IMR-90 (cell line): ENCODE measurements around the gene ZNF778. TPM values are rescaled to one million over a fixed set of nuclear protein-coding genes. Genes with fewer than 3 reads are reported as not detected.

Source experiments
- ATAC-seq: fragments of 200-7000 bp; cut with Tn5 transposase; 2 replicates; pipeline ENCODE4 v1.9.1; 2020; ENCODE audit warnings: low read depth, mild to moderate bottlenecking, moderate library complexity
- BruUV-seq: library from RNA; stranded (reverse); fragments of 400-500 nt; replicated peaks from 2 replicates; lab custom pipeline; 2021; lab: Mats Ljungman, UMichigan
- CTCF ChIA-PET: fragments of 300-600 bp; formaldehyde crosslinking; extraction: SDS; loops from one replicate; lab custom pipeline; 2021; ENCODE audit warnings: antibody characterized with exemption; lab: Yijun Ruan, JAX
- POLR2A ChIA-PET: fragments of 300-600 bp; sonication (Branson Sonifier 250); formaldehyde crosslinking; loops from one replicate; lab custom pipeline; 2022; ENCODE audit warnings: antibody characterized with exemption; ENCODE audit not compliant: unreplicated experiment; lab: Charles Lee
- DNase-seq: peaks from one replicate; pipeline ENCODE4 v3.0.0; 2013
- H2AFZ ChIP-seq: replicated peaks from 2 replicates; pipeline ENCODE3; 2013; ENCODE audit warnings: low read length, mild to moderate bottlenecking; ENCODE audit not compliant: poor library complexity
- H2AK5ac ChIP-seq: 2 replicates; pipeline ENCODE4 v1.6.1; 2013; ENCODE audit warnings: low read depth, low read length, inconsistent platforms
- H2AK9ac ChIP-seq: replicated peaks from 2 replicates; pipeline ENCODE3; 2013; ENCODE audit warnings: mild to moderate bottlenecking, low read depth, low read length, moderate library complexity; ENCODE audit not compliant: poor library complexity
- H2BK120ac ChIP-seq: 2 replicates; pipeline ENCODE4 v1.6.1; 2013; ENCODE audit warnings: low read depth, low read length, inconsistent platforms
- H2BK15ac ChIP-seq: 3 replicates; pipeline ENCODE4 v1.6.1; 2013; ENCODE audit warnings: low read depth, low read length, inconsistent platforms
- H2BK20ac ChIP-seq: 2 replicates; pipeline ENCODE4 v1.6.1; 2013; ENCODE audit warnings: low read depth, mild to moderate bottlenecking, inconsistent platforms, low read length, moderate library complexity
- H2BK5ac ChIP-seq: 2 replicates; pipeline ENCODE4 v1.6.1; 2013; ENCODE audit warnings: mild to moderate bottlenecking, low read depth, low read length, inconsistent platforms; ENCODE audit not compliant: poor library complexity, severe bottlenecking
- H3K14ac ChIP-seq: replicated peaks from 2 replicates; pipeline ENCODE4 v1.6.1; 2013; ENCODE audit warnings: low read depth, low read length, inconsistent platforms
- H3K18ac ChIP-seq: 2 replicates; pipeline ENCODE4 v1.6.1; 2013; ENCODE audit warnings: low read depth, low read length, control low read depth
- H3K23ac ChIP-seq: 2 replicates; pipeline ENCODE4 v1.6.1; 2013; ENCODE audit warnings: low read depth, low read length, inconsistent platforms
- H3K27ac ChIP-seq: 2 replicates; pipeline ENCODE4 v1.5.1; 2013; ENCODE audit warnings: mild to moderate bottlenecking, control low read depth, low read length; ENCODE audit not compliant: insufficient read depth
- H3K27me3 ChIP-seq: 2 replicates; pipeline ENCODE4 v1.6.1; 2013; ENCODE audit warnings: low read length; ENCODE audit not compliant: control insufficient read depth, insufficient read depth
- H3K36me3 ChIP-seq: 2 replicates; pipeline ENCODE4 v1.6.1; 2013; ENCODE audit warnings: low read length, mixed read lengths; ENCODE audit not compliant: control insufficient read depth, insufficient read depth
- H3K4ac ChIP-seq: 2 replicates; pipeline ENCODE4 v1.6.1; 2013; ENCODE audit warnings: low read depth, low read length, inconsistent platforms
- H3K4me1 ChIP-seq: 2 replicates; pipeline ENCODE4 v1.6.1; 2013; ENCODE audit warnings: low read length, mixed read lengths; ENCODE audit not compliant: control insufficient read depth, insufficient read depth
- H3K4me2 ChIP-seq: 2 replicates; pipeline ENCODE4 v1.6.1; 2013; ENCODE audit warnings: low read depth, mild to moderate bottlenecking, control low read depth, low read length, moderate library complexity
- H3K4me3 ChIP-seq: 2 replicates; pipeline ENCODE4 v1.5.1; 2013; ENCODE audit warnings: low read depth, mild to moderate bottlenecking, control low read depth, low read length, moderate library complexity; ENCODE audit not compliant: insufficient read depth
- H3K56ac ChIP-seq: 2 replicates; pipeline ENCODE4 v1.6.1; 2013; ENCODE audit warnings: low read length, inconsistent platforms; ENCODE audit not compliant: insufficient read depth; ENCODE audit errors: extremely low read depth
- H3K79me1 ChIP-seq, 2 experiments: 2 replicates each; pipeline ENCODE4 v1.6.1; 2013; ENCODE audit warnings: low read length in 2 of 2, inconsistent platforms in 1 of 2, low read depth in 1 of 2
- H3K9ac ChIP-seq: 2 replicates; pipeline ENCODE4 v1.6.1; 2013; ENCODE audit warnings: low read depth, low read length, control low read depth
- H3K9me1 ChIP-seq: 2 replicates; pipeline ENCODE4 v1.6.1; 2013; ENCODE audit warnings: low read length, inconsistent platforms; ENCODE audit not compliant: insufficient read depth
- H3K9me3 ChIP-seq: 2 replicates; pipeline ENCODE4 v1.6.1; 2013; ENCODE audit warnings: low read length; ENCODE audit not compliant: control insufficient read depth, insufficient read depth
- H4K20me1 ChIP-seq: 2 replicates; pipeline ENCODE4 v1.6.1; 2013; ENCODE audit warnings: low read length, inconsistent platforms; ENCODE audit not compliant: insufficient read depth
- H4K5ac ChIP-seq: 2 replicates; pipeline ENCODE4 v1.6.1; 2013; ENCODE audit warnings: mild to moderate bottlenecking, low read depth, low read length, control low read depth
- H4K8ac ChIP-seq, 2 experiments: 2 replicates each; pipeline ENCODE4 v1.6.1; 2013; ENCODE audit warnings: low read depth in 2 of 2, low read length in 2 of 2, control low read depth in 1 of 2, inconsistent platforms in 1 of 2
- H4K91ac ChIP-seq: 2 replicates; pipeline ENCODE4 v1.6.1; 2013; ENCODE audit warnings: low read depth, low read length, inconsistent platforms; ENCODE audit not compliant: insufficient read depth
- BHLHE40 ChIP-seq: fragments of 150-350 bp; IDR thresholded peaks from 2 replicates; pipeline ENCODE4 v1.6.1; 2016; ENCODE audit warnings: mild to moderate bottlenecking, low read depth, low read length
- CEBPB ChIP-seq: IDR thresholded peaks from 2 replicates; pipeline ENCODE4 v1.6.1; 2012; ENCODE audit warnings: low read depth, low read length, improper control_type of control experiment
- CHD1 ChIP-seq: IDR thresholded peaks from 2 replicates; pipeline ENCODE4 v1.6.1; 2012; ENCODE audit warnings: low read depth, low read length, improper control_type of control experiment
- ELK1 ChIP-seq: fragments of 150-350 bp; IDR thresholded peaks from 2 replicates; pipeline ENCODE4 v1.6.1; 2016; ENCODE audit warnings: low read depth, mild to moderate bottlenecking, low read length, moderate library complexity, borderline replicate concordance
- FOS ChIP-seq: fragments of 150-350 bp; IDR thresholded peaks from 2 replicates; pipeline ENCODE4 v1.6.1; 2016; ENCODE audit warnings: low read depth, low read length
- MAFK ChIP-seq: IDR thresholded peaks from 2 replicates; pipeline ENCODE4 v1.6.1; 2012; ENCODE audit warnings: low read depth, low read length, improper control_type of control experiment
- MAZ ChIP-seq: IDR thresholded peaks from 2 replicates; pipeline ENCODE4 v1.6.1; 2012; ENCODE audit warnings: low read depth, mild to moderate bottlenecking, low read length, improper control_type of control experiment, moderate library complexity, borderline replicate concordance
- MXI1 ChIP-seq: IDR thresholded peaks from 2 replicates; pipeline ENCODE4 v1.6.1; 2012; ENCODE audit warnings: low read depth, mild to moderate bottlenecking, low read length, moderate library complexity, borderline replicate concordance
- NFE2L2 ChIP-seq: fragments of 150-350 bp; IDR thresholded peaks from 2 replicates; pipeline ENCODE4 v1.6.1; 2016; ENCODE audit warnings: low read depth, mild to moderate bottlenecking, low read length
- POLR2A ChIP-seq: IDR thresholded peaks from 2 replicates; pipeline ENCODE4 v1.6.1; 2012; ENCODE audit warnings: mild to moderate bottlenecking, low read depth, low read length
- RAD21 ChIP-seq: IDR thresholded peaks from 2 replicates; pipeline ENCODE4 v1.6.1; 2012; ENCODE audit warnings: low read length, improper control_type of control experiment
- RCOR1 ChIP-seq: IDR thresholded peaks from 2 replicates; pipeline ENCODE4 v1.6.1; 2012; ENCODE audit warnings: mild to moderate bottlenecking, low read length, improper control_type of control experiment; ENCODE audit not compliant: insufficient replicate concordance
- RFX5 ChIP-seq: IDR thresholded peaks from 2 replicates; pipeline ENCODE4 v1.8.0; 2012; ENCODE audit warnings: low read depth, mild to moderate bottlenecking, low read length, moderate library complexity
- SMC3 ChIP-seq: fragments of 150-350 bp; IDR thresholded peaks from 2 replicates; pipeline ENCODE4 v1.6.1; 2016; ENCODE audit warnings: low read depth, mild to moderate bottlenecking, antibody characterized with exemption, low read length, moderate library complexity
- WGBS, 2 experiments: methylation state at CpG; one replicate each; pipeline versions ENCODE4 v1.1.5 to v1.1.7; 2013; ENCODE audit warnings: missing lambda C conversion rate in 2 of 2; ENCODE audit not compliant: insufficient read length in 1 of 2; ENCODE audit errors: extremely low coverage in 2 of 2; 5-methylcytosine and 5-hydroxymethylcytosine counted together
- dilution Hi-C: fragments of 300-500 bp; cut with HindIII; formaldehyde crosslinking; loops from one replicate; pipeline ENCODE4 v1.14.3; 2018; ENCODE audit warnings: low sequenced_read_pairs; ENCODE audit not compliant: unreplicated experiment
- in situ Hi-C: fragments of 300-500 bp; cut with MboI; formaldehyde crosslinking; loops from 3 replicates; pipeline ENCODE4 v1.14.3; 2019; ENCODE audit warnings: low sequenced_read_pairs, inconsistent platforms, mixed read lengths
- intact Hi-C: fragments of 100-400 bp; cut with micrococcal nuclease; formaldehyde crosslinking; loops from 2 replicates; pipeline ENCODE4 v1.10.0; 2022
- polyA plus RNA-seq, 3 experiments: library from polyadenylated mRNA; depleted of rRNA; stranded (reverse); fragments of >200 nt; gene quantifications; 2 replicates each; pipeline ENCODE4 v1.2.3, GENCODE V29; 2012; ENCODE audit warnings: low replicate concordance in 1 of 3
- total RNA-seq: library from RNA; depleted of rRNA; stranded (reverse); fragments of >200 nt; gene quantifications from 2 replicates; pipeline ENCODE4 v1.2.3, GENCODE V29; 2012
- TF ChIP-seq, protein P1 (sequence below): fragments of 150-350 bp; IDR thresholded peaks from 2 replicates; pipeline ENCODE4 v1.6.1; 2017; ENCODE audit warnings: mild to moderate bottlenecking, antibody characterized with exemption, low read length, low read depth

Gene ZNF778
- total and polyA plus RNA-seq, 2 of the 4 experiments (the other 2 are of a cell fraction) = 5.6 to 9.9 TPM

DNA sequence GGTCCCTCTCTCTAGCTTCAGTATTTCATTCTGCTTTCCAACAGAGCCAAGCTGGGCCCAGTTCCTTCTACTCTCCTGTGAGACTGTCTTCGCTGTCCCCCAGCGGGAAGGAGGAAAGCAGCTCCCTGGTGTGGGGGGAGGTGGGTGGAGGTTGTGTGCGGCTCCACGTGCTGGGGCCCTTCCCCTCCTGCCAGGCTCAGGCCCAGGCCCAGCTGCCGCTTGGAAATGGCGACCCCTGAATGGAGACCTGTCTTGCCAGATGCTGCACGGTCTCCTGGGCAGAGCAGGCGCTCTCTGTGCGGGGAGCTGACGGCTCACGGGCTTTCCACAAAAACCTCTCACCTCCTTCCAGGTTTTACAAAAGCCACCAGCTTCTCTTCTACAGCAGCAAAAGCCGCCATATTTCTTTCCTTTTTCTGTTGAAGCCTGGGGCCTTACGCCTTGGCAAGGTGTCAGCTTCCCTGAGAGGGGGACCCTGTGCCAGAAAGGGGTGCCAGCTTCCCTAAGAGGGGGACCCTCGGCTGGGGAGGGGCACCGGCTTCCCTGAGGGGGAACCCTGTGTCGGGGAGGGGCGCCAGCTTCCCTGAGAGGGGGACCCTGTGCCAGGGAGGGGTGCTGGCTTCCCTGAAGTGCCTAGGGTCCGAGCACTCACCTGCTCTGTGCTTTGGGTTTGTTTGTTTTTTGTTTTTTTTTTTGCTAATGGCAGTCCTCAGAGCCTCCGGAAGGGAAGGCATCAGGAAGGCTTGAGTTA lies 47.5 kb downstream of the ZNF778 start:
- H3K4me1 ChIP-seq = no peaks in the 10 kb centered on the region
- peaks cover 42% of the 10 kb centered on the region for H3K36me3 ChIP-seq
- 95% methylated on average over 4 of the region's 19 CpGs; no CpG with 5 or more reads in 1 of the 2 experiments for WGBS, 2 experiments
- DNase-seq (no peak), ATAC-seq (no peak)
- ChIA-PET CTCF (no interaction called here), POLR2A (interaction anchor here (0.5 kb wide), 1 partner anchor 159 kb away, joined by 5 read pairs; no protein-coding TSS in a partner anchor)
- dilution Hi-C loops = no loop called here
- in situ Hi-C loops = no loop called here
- H4K20me1 ChIP-seq = peaks cover 10% of the 10 kb centered on the region
- 0 out of 2 replicates have a peak, but pooled peaks cover 4% of the 10 kb centered on the region for H3K9me1 ChIP-seq
- no peak overlapping the region for H3K14ac ChIP-seq
- no peak overlapping the region for H2AK9ac ChIP-seq
- no peak overlapping the region for H2AK5ac ChIP-seq
- H2BK120ac ChIP-seq = no peak overlapping the region
- H3K18ac ChIP-seq = no peak overlapping the region
- no peak overlapping the region for H4K91ac ChIP-seq
- no peak overlapping the region for H2BK20ac ChIP-seq
- no peak overlapping the region for H2AFZ ChIP-seq
- no peaks in the 10 kb centered on the region for H3K27me3 ChIP-seq
- no peak overlapping the region for H3K9ac ChIP-seq
- H3K56ac ChIP-seq = no peak overlapping the region
- BruUV-seq = no TSS peak
- peaks cover 4 to 24% of the 10 kb centered on the region in 2 experiments for H3K79me1 ChIP-seq
- H3K4ac ChIP-seq = no peak overlapping the region
- H4K5ac ChIP-seq = no peak overlapping the region
- no peak overlapping the region for H2BK5ac ChIP-seq
- H3K4me3 ChIP-seq = no peak overlapping the region
- H3K4me2 ChIP-seq = no peak overlapping the region
- intact Hi-C loops = no loop called here
- H3K9me3 ChIP-seq = no peaks in the 10 kb centered on the region
- H3K23ac ChIP-seq = no peak overlapping the region
- no peak overlapping the region for H2BK15ac ChIP-seq
- H4K8ac ChIP-seq = no peak overlapping the region
- no peak overlapping the region for H3K27ac ChIP-seq
- TF ChIP-seq MAZ (no peak), ELK1 (no peak), POLR2A (no peak), MAFK (no peak), CHD1 (no peak), MXI1 (no peak), BHLHE40 (no peak), FOS (no peak), CEBPB (no peak), NFE2L2 (no peak), RCOR1 (no peak), SMC3 (no peak), RAD21 (no peak), RFX5 (no peak)
- TF ChIP-seq, protein P1, sequence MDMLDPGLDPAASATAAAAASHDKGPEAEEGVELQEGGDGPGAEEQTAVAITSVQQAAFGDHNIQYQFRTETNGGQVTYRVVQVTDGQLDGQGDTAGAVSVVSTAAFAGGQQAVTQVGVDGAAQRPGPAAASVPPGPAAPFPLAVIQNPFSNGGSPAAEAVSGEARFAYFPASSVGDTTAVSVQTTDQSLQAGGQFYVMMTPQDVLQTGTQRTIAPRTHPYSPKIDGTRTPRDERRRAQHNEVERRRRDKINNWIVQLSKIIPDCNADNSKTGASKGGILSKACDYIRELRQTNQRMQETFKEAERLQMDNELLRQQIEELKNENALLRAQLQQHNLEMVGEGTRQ = no peak
